Activated CD8-positive, alpha-beta T cell treated with anti-CD3 and anti-CD28 coated beads for 36 hours (primary cell): Measurements from ENCODE around the gene IGF2BP3. TPM values are rescaled to one million over a fixed set of nuclear protein-coding genes. Genes with fewer than 3 reads are reported as not detected.

Experiments
- ATAC-seq: fragments of 200-7000 bp; cut with Tn5 transposase; one replicate; pipeline ENCODE4 v1.10.0; 2021; ENCODE audit warnings: mild to moderate bottlenecking, moderate library complexity
- CTCF ChIA-PET: fragments of 350-600 bp; sonication (Branson Sonifier 250); formaldehyde crosslinking; loops from one replicate; lab custom pipeline; 2021; ENCODE audit warnings: antibody characterized with exemption; lab: Charles Lee
- POLR2A ChIA-PET: fragments of 350-600 bp; sonication (Branson Sonifier 250); formaldehyde crosslinking; loops from one replicate; lab custom pipeline; 2021; ENCODE audit warnings: antibody characterized with exemption; lab: Charles Lee
- DNase-seq: peaks from one replicate; pipeline ENCODE4 v3.0.0-alpha.2; 2020
- H3K27ac Mint-ChIP-seq: one replicate; pipeline ENCODE4 v1.8.0; 2021; ENCODE audit warnings: mild to moderate bottlenecking, mixed read lengths
- H3K27me3 Mint-ChIP-seq: one replicate; pipeline ENCODE4 v1.8.0; 2021; ENCODE audit warnings: mixed read lengths
- H3K36me3 Mint-ChIP-seq: one replicate; pipeline ENCODE4 v1.8.0; 2021; ENCODE audit warnings: low read depth, mixed read lengths
- H3K4me1 Mint-ChIP-seq: one replicate; pipeline ENCODE4 v1.8.0; 2021; ENCODE audit warnings: low read depth, mixed read lengths
- H3K4me3 Mint-ChIP-seq: one replicate; pipeline ENCODE4 v1.8.0; 2021; ENCODE audit warnings: mild to moderate bottlenecking, moderate library complexity, mixed read lengths
- H3K9me3 Mint-ChIP-seq: one replicate; pipeline ENCODE4 v1.8.0; 2021; ENCODE audit warnings: mixed read lengths
- CTCF ChIP-seq: fragments of 200-600 bp; IDR thresholded peaks from one replicate; pipeline ENCODE4 v1.8.0; 2022; ENCODE audit warnings: antibody characterized with exemption, mild to moderate bottlenecking
- intact Hi-C: fragments of 100-400 bp; cut with micrococcal nuclease; formaldehyde crosslinking; loops from one replicate; pipeline ENCODE4 v1.10.0; 2022
- total RNA-seq, 2 experiments: library from RNA; stranded (reverse); gene quantifications; one replicate each; pipeline ENCODE4 v1.2.3, GENCODE V29; 2021

IGF2BP3 gene
- total RNA-seq, 2 experiments from 2014 or later: 0.61 to 1.1 TPM

- POLR2A ChIA-PET: interaction anchor here (1.0 kb wide), 1 partner anchor 38 kb away, joined by 3 read pairs; no protein-coding TSS in a partner anchor
- Mint-ChIP-seq H3K9me3 (no peaks in the 10 kb centered on the region), H3K36me3 (no peaks in the 10 kb centered on the region), H3K4me1 (peaks cover 10% of the 10 kb centered on the region), H3K27me3 (peaks cover 4% of the 10 kb centered on the region), H3K27ac (no peak overlapping the region), H3K4me3 (no peak overlapping the region)
- no peak for DNase-seq
- CTCF ChIA-PET: interaction anchor here (1.1 to 3.1 kb wide), 5 partner anchors 10 to 147 kb away, joined by 3 to 16 read pairs (median 9); no protein-coding TSS in a partner anchor
- no peak for ATAC-seq
- intact Hi-C loops: no loop called here
- no peak for TF ChIP-seq CTCF
These were observed 50.4 kb downstream of the IGF2BP3 start for GRCh38 chr7:23419845-23420244.

- no peak for DNase-seq
- H3K36me3 Mint-ChIP-seq: no peaks in the 10 kb centered on the region
- H3K27ac Mint-ChIP-seq: no peak overlapping the region
- intact Hi-C loops: no loop called here
- H3K4me3 Mint-ChIP-seq: no peak overlapping the region
- no peak for ATAC-seq
- ChIA-PET POLR2A (interaction anchor here (1.6 kb wide), 1 partner anchor 120 kb away, joined by 3 read pairs; the partner anchor contains the start of gene MALSU1), CTCF (interaction anchor here (1.1 to 3.1 kb wide), 4 partner anchors 10 to 142 kb away, joined by 3 to 16 read pairs (median 6); no protein-coding TSS in a partner anchor)
- peaks cover 6% of the 10 kb centered on the region for H3K27me3 Mint-ChIP-seq
- TF ChIP-seq CTCF: no peak
- peaks cover 10% of the 10 kb centered on the region for H3K4me1 Mint-ChIP-seq
- H3K9me3 Mint-ChIP-seq: no peaks in the 10 kb centered on the region
These were observed 51.1 kb downstream of the IGF2BP3 start for GRCh38 chr7:23419160-23419559.

- intact Hi-C loops: no loop called here
- ATAC-seq (no peak), DNase-seq (no peak)
- Mint-ChIP-seq H3K27me3 (peaks cover 8% of the 10 kb centered on the region), H3K9me3 (no peaks in the 10 kb centered on the region), H3K27ac (no peak overlapping the region), H3K4me3 (no peak overlapping the region), H3K4me1 (peaks cover 10% of the 10 kb centered on the region), H3K36me3 (no peaks in the 10 kb centered on the region)
- ChIA-PET CTCF (interaction anchor here (0.8 to 1.1 kb wide), 3 partner anchors 11 to 146 kb away, joined by 3 to 6 read pairs (median 4); no protein-coding TSS in a partner anchor), POLR2A (interaction anchor here (1.6 kb wide), 1 partner anchor 119 kb away, joined by 3 read pairs; the partner anchor contains the start of gene MALSU1)
- no peak for TF ChIP-seq CTCF
These were observed 52.2 kb downstream of the IGF2BP3 start for GRCh38 chr7:23418046-23418445.

GRCh38 chr7:23415198-23415597, 55.1 kb downstream of the IGF2BP3 start:
- ChIA-PET POLR2A (interaction anchor here (1.1 kb wide), 1 partner anchor 25 kb away, joined by 3 read pairs; no protein-coding TSS in a partner anchor), CTCF (interaction anchor here (1.6 to 1.9 kb wide), 2 partner anchors 14 to 57 kb away, joined by 4 to 7 read pairs; no protein-coding TSS in a partner anchor)
- Mint-ChIP-seq H3K27ac (no peak overlapping the region), H3K4me3 (no peak overlapping the region), H3K4me1 (peaks cover 8% of the 10 kb centered on the region), H3K27me3 (peaks cover 8% of the 10 kb centered on the region), H3K36me3 (no peaks in the 10 kb centered on the region), H3K9me3 (no peaks in the 10 kb centered on the region)
- ATAC-seq (no peak), DNase-seq (no peak)
- TF ChIP-seq CTCF: no peak
- intact Hi-C loops: no loop called here
